MM.1S (cell line): Measurements from ENCODE around the gene ARHGAP26.

ENCODE experiments used
- CTCF ChIP-seq: fragments of 300-600 bp; sonication (generic); IDR thresholded peaks from 2 replicates; pipeline ENCODE4 v1.5.1; 2016; ENCODE audit warnings: antibody characterized with exemption, low read length, mixed read lengths
- EZH2 ChIP-seq: fragments of 300-600 bp; sonication (generic); optimal IDR thresholded peaks from 2 replicates; pipeline ENCODE3; 2017; ENCODE audit warnings: low read depth, mild to moderate bottlenecking, antibody characterized with exemption, low read length, mixed read lengths

DNA sequence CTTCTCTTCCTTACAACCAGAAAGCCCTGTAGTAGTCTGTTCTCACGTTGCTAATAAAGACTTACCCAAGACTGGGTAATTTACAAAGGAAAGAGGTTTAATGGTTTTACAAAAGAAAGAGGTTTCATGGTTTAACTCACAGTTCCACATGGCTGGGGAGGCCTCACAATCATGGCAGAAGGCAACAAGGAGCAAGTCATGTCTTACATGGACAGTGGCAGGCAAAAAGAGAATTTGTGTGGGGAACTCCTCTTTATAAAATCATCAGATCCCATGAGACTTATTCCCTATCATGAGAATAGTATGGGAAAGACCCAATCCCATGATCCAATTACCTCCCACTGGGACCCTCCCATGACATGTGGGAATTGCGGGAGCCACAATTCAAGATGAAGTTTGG lies 468.4 kb downstream of the ARHGAP26 start:
- TF ChIP-seq EZH2: no peak
- no peak for TF ChIP-seq CTCF
